GM12874 (cell line): ENCODE data around the gene TBC1D22B.

ENCODE experiments used
- TF ChIP-seq, protein P1 (sequence below): IDR thresholded peaks from 2 replicates; pipeline ENCODE4 v1.5.1; 2011; ENCODE audit warnings: low read depth, mild to moderate bottlenecking, control low read depth, low read length, moderate library complexity; ENCODE audit not compliant: insufficient read depth

The TBC1D22B gene

DNA sequence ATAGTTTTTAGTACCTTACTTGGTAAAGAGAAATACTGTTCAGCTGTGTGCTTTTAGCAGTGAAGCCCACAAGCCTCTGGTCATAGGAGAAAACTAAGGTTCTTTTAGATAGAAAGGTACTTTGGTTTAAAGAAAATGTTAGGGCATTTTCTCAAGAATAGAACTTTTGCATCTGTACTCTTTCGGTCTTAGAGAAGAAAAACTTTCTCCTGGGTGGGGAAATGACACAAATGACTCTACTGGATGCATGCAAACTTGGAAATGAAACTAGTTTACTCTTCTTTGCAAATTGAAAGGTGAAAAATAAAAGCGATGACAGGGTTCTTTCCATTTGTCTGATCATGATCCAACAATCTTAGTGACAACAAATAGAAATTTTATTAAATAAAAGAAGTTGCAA lies 2.5 kb downstream of the TBC1D22B start:
- TF ChIP-seq, protein P1, sequence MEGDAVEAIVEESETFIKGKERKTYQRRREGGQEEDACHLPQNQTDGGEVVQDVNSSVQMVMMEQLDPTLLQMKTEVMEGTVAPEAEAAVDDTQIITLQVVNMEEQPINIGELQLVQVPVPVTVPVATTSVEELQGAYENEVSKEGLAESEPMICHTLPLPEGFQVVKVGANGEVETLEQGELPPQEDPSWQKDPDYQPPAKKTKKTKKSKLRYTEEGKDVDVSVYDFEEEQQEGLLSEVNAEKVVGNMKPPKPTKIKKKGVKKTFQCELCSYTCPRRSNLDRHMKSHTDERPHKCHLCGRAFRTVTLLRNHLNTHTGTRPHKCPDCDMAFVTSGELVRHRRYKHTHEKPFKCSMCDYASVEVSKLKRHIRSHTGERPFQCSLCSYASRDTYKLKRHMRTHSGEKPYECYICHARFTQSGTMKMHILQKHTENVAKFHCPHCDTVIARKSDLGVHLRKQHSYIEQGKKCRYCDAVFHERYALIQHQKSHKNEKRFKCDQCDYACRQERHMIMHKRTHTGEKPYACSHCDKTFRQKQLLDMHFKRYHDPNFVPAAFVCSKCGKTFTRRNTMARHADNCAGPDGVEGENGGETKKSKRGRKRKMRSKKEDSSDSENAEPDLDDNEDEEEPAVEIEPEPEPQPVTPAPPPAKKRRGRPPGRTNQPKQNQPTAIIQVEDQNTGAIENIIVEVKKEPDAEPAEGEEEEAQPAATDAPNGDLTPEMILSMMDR: no peak

DNA sequence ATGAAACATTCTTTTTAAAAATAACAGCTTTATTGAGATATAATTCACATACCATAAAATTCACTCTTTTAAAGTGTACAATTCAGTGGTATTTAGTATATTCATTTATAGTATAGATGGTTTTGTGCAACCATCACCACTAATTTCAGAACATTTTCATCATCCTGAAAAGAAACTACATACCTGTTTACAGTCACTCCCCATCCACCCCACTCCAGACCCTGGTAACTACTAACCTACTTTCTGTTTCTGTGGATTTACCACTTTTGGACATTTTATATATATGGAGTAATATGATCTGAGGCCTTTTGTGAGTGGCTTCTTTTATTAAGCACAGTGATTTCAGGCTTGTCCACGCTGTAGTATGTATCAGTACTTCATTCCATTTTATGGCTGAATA lies 2.9 kb downstream of the TBC1D22B start:
- TF ChIP-seq, protein P1: no peak

DNA sequence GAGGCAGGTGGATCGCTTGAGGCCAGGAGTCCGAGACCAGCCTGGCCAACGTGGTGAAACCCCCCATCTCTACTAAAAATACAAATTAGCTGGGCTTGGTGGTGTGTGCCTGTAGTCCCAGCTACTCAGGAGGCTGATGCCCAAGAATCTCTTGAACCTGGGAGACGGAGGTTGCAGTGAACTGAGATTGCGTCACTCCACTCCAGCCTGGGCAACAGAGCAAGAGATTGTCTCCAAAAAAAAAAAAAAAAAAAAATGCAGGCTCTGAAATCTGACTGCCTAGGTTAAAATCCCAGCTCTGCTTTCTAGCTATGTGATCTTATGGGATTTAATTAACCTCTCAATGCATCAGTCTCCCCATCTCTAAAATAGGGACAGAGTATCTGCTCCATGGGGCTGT lies 3.6 kb downstream of the TBC1D22B start:
- TF ChIP-seq, protein P1: no peak

DNA sequence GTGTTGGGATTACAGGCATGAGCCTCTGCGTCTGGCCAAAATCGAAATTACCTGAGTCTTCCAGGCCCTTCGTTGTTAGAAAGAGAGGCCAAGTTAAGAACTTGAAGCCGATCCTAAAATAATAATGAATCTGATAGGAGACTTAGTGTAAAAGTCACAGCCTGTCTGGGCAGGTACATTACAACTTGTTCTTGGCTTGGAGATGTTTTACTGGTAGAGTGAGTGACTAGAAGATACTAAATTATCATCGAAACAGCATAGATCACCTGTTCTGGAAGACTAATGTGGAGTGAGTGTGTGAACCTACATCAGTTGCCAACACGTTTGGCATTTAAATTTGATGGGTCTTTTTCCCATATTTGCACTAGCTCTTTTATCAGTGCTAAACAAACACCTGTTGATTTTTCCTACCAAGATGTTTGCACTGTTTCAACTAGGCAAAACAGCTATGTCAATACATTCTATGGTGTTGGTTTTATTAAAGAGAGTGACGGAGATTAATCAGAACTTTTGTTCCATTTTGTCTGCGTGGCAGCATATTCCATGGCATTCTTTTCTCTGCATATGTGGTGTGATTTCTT lies 5.0 kb downstream of the TBC1D22B start:
- TF ChIP-seq, protein P1: no peak

DNA sequence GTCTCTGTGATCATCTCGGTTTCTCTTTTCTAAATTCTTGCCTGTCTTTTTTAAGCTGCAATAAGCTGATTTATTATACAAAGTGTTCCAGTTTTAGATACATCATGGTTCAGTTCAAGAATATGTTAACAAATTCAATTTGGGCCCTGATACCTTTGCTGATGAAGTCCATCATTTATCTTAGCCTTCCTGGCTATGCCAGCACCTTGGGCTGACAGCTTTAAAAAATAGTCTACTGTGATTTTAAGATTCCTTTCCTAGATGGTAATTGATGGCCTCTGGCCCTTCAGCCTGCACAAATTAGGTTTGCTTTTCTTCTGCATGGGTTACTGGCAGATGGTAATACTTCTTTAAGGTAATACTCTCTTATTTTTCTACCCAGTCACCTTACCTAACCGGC lies 7.4 kb downstream of the TBC1D22B start:
- TF ChIP-seq, protein P1: no peak

DNA sequence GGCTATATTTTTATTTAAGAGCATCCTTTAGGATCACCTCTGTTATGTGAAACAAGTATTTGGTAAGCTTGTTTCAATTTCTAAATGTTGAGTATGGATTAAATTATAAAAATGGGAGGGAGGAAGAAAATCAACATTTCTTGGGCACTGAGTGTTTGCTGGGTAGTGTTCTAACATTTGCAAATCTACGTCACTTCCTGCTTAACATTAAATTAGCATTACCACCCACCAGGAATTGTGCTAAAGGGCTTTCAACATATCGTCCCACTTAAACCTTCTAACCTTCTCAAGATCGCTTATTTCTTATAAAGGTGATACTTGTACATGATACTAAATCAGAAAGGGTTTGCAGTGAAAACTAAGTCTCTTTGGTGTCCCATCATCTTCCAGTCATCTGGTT lies 8.3 kb downstream of the TBC1D22B start:
- TF ChIP-seq, protein P1: no peak

DNA sequence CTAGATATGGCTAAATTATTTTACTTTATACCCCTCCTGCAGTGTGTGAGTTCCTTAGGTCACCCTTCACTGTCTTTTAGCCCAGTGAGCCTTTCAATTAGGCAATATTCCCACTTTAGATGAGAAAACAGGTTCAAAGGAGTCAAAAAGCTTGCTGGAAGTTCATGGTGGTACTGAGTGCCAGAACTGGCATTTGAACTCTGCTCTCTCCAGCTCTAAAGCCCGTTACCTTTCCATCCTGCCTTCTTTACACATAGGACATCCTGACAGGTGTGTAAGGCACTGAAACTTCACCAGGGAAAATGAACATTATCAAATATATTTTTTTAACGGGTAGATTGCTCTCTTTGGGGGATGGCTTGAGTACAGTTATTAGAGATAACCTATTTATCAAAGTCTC lies 11.5 kb downstream of the TBC1D22B start:
- TF ChIP-seq, protein P1: no peak
